ENCODE measurements around the gene PROX2.

GRCh38 chr14:74835645-74836250 is 40.2 kb downstream of the PROX2 start:
- TF ChIP-seq NCOA2 (IDR thresholded peaks at IDR 0.05; ENCODE audit: partially characterized antibody in 2 of 2) (no peak), ZBTB7A (IDR thresholded peaks at IDR 0.05; ENCODE audit: borderline replicate concordance, control insufficient read depth, low read depth, low read length) (no peak), ZNF512 (tag; IDR thresholded peaks at IDR 0.05) (no peak), MAFF (IDR thresholded peaks at IDR 0.05; ENCODE audit: low read length) (no peak), POLR2A (conservative IDR thresholded peaks at IDR 0.05) (no peak), SP1 (CRISPR knock-in tag; IDR thresholded peaks at IDR 0.05) (no peak), KHSRP (IDR thresholded peaks at IDR 0.05) (no peak), HNRNPH1 (optimal IDR thresholded peaks at IDR 0.05; ENCODE audit: low read depth, low read length) (no peak), SMC3 (conservative IDR thresholded peaks at IDR 0.05; ENCODE audit: insufficient read depth, low read depth, low read length) (no peak)
- TF ChIP-seq, protein P1, sequence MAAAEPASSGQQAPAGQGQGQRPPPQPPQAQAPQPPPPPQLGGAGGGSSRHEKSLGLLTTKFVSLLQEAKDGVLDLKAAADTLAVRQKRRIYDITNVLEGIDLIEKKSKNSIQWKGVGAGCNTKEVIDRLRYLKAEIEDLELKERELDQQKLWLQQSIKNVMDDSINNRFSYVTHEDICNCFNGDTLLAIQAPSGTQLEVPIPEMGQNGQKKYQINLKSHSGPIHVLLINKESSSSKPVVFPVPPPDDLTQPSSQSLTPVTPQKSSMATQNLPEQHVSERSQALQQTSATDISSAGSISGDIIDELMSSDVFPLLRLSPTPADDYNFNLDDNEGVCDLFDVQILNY (CRISPR knock-in tag; IDR thresholded peaks at IDR 0.05), result no peak
- TF ChIP-seq, protein P2, sequence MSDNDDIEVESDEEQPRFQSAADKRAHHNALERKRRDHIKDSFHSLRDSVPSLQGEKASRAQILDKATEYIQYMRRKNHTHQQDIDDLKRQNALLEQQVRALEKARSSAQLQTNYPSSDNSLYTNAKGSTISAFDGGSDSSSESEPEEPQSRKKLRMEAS (CRISPR knock-in tag; IDR thresholded peaks at IDR 0.05), result no peak
- TF ChIP-seq, protein P3, sequence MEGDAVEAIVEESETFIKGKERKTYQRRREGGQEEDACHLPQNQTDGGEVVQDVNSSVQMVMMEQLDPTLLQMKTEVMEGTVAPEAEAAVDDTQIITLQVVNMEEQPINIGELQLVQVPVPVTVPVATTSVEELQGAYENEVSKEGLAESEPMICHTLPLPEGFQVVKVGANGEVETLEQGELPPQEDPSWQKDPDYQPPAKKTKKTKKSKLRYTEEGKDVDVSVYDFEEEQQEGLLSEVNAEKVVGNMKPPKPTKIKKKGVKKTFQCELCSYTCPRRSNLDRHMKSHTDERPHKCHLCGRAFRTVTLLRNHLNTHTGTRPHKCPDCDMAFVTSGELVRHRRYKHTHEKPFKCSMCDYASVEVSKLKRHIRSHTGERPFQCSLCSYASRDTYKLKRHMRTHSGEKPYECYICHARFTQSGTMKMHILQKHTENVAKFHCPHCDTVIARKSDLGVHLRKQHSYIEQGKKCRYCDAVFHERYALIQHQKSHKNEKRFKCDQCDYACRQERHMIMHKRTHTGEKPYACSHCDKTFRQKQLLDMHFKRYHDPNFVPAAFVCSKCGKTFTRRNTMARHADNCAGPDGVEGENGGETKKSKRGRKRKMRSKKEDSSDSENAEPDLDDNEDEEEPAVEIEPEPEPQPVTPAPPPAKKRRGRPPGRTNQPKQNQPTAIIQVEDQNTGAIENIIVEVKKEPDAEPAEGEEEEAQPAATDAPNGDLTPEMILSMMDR (IDR thresholded peaks at IDR 0.05 in 2 of 3, conservative IDR thresholded peaks at IDR 0.05 in 1 of 3; ENCODE audit: insufficient read depth in 2 of 3, low read depth in 1 of 3, low read length in 3 of 3), result no peak
